OCI-LY1 (cell line): ENCODE results near the gene PDHX.

Experiments
- EZH2 ChIP-seq: fragments of 200-600 bp; sonication (generic), shearing (Covaris generic); IDR thresholded peaks from 2 replicates; pipeline ENCODE4 v1.8.0; 2017; ENCODE audit warnings: borderline replicate concordance, mixed run types, mild to moderate bottlenecking, antibody characterized with exemption, low read length, moderate library complexity, mixed read lengths
- TF ChIP-seq, protein P1 (sequence below): fragments of 200-600 bp; sonication (generic), shearing (Covaris generic); IDR thresholded peaks from 2 replicates; pipeline ENCODE4 v1.5.1; 2017; ENCODE audit warnings: mild to moderate bottlenecking, antibody characterized with exemption, low read length, moderate library complexity, mixed read lengths

DNA sequence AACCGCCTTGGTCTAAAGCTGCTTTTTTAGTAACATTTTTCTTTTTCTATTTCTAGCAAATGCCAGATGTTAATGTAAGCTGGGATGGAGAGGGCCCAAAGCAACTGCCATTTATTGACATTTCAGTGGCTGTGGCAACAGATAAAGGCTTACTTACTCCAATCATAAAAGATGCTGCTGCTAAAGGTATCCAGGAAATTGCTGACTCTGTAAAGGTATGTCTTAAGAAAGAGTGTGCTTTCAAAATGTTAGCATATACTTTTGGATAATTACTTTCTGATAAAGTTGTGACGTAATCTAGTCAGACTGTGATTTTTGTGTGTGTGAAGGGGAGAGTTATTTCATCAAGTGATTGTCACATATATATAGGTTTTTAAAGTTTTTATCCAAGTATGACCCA, 68.1 kb downstream of the PDHX start:
- no peak for TF ChIP-seq EZH2
- TF ChIP-seq, protein P1, sequence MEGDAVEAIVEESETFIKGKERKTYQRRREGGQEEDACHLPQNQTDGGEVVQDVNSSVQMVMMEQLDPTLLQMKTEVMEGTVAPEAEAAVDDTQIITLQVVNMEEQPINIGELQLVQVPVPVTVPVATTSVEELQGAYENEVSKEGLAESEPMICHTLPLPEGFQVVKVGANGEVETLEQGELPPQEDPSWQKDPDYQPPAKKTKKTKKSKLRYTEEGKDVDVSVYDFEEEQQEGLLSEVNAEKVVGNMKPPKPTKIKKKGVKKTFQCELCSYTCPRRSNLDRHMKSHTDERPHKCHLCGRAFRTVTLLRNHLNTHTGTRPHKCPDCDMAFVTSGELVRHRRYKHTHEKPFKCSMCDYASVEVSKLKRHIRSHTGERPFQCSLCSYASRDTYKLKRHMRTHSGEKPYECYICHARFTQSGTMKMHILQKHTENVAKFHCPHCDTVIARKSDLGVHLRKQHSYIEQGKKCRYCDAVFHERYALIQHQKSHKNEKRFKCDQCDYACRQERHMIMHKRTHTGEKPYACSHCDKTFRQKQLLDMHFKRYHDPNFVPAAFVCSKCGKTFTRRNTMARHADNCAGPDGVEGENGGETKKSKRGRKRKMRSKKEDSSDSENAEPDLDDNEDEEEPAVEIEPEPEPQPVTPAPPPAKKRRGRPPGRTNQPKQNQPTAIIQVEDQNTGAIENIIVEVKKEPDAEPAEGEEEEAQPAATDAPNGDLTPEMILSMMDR: no peak
